IPS DF 4.7 (cell line): ENCODE measurements around the gene XYLB.

Source experiments
- DNase-seq: peaks from one replicate; pipeline ENCODE4 v3.0.0-alpha.2; 2013; ENCODE audit warnings: low spot score; ENCODE audit errors: extremely low read depth

XYLB gene

DNA sequence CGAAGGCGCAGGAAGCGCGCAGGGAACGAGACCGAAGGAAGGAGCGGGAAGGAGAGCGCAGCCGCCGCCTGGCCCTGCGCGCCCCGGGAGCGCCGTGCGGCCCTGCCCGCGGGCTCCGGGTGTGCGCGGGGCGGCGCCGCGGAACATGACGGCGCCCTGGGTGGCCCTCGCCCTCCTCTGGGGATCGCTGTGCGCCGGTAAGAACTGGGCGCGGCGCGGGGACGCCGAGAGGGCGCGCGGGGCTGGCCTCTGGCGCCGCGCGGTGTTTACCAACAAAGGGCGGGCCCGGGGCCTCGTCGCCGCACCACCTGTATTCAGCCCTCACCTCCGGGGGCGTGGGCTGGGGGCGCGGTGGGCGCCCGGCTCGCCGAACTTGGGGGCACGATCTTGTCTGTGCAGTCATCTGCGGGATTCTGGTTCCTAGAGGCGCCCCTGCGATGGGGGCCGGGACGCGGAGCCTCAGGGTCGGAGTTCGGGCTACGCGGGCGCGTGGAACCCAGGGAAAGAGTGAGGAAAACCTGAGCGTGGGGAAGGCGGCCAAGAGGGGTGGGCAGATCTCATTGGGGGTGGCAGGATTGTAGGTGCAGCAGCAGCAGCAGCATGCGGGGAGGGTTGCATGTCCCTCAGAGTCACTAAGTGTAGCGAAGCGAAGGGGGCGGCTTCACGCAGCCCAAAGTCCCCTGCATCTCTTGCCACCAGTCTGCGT lies 107.7 kb downstream of the XYLB start:
- DNase-seq, result no peak

DNA sequence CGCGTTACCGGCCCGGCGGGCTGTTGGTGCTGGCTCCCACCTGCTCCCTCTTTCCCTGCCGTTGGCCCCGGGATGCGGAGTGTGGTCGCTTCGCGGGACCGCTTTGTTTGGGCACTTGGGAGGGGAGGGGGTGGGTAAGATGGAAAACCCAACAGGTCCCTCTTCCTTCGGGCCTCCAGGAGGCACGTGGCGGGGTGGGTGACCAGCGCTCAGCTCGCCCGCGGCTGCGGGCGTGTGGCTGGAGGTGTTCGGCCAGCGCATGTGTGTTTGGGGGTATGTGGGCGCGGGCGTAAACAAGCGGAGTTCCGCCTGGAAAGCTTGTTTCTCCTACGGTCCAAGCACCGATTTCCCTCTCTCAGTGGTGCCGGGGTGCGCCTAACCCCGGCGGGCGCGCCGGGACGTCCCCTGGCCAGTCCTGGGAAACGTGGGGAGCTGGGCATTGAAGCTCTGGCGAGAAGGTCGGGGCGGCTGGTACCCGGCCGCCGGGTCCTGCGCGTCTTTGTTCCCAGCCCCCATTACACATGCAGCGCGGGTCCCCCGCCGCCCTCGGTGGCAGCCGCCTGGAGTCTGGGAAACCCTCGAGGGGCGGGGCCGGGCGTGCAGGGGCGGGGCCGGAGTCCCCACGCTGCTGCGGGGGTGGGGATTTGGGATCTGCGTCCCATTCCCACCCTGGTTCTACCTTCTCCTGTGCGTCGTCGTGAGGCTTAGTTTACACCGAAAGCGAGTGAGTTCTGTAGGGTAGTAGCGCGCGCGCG lies 108.5 kb downstream of the XYLB start:
- DNase-seq, result no peak

DNA sequence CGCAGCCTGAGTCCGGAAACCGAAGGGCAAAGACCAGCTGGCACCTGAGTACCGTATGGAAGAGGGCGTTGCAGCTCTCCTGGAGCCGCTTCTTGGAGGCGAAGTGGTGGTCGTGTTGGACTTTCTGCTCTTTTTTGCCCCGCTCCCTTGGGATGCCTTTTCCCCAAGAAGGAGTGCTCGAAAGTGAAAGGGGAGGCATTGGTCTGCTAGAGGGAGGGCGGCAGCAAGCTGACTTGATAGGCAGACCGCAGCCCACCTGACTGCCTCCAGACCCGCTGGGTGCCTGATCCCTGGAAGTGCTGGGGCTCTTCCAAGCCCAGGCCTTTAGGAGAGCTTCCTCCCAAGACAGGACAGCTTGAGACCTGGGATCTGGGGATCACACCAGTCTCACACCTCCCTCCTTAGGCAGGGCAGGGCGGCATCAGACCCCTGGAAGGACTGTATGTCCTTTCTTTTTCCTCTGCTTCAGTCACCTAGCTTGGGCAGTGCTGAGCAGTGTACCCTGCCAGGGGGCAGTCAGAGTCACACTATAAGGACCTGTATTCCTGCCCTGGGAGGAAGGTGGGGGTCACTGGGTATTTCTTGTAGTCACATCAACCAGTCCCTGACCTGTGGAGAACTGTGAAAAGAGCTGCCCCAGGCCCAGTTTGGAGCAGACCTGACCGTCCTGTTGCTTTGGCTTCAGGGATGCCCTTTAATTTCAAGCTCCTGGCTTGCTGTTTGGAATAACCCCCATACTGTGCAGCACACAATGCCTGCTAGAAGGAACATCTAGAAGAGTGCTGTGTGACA lies 109.2 kb downstream of the XYLB start:
- no peak for DNase-seq

DNA sequence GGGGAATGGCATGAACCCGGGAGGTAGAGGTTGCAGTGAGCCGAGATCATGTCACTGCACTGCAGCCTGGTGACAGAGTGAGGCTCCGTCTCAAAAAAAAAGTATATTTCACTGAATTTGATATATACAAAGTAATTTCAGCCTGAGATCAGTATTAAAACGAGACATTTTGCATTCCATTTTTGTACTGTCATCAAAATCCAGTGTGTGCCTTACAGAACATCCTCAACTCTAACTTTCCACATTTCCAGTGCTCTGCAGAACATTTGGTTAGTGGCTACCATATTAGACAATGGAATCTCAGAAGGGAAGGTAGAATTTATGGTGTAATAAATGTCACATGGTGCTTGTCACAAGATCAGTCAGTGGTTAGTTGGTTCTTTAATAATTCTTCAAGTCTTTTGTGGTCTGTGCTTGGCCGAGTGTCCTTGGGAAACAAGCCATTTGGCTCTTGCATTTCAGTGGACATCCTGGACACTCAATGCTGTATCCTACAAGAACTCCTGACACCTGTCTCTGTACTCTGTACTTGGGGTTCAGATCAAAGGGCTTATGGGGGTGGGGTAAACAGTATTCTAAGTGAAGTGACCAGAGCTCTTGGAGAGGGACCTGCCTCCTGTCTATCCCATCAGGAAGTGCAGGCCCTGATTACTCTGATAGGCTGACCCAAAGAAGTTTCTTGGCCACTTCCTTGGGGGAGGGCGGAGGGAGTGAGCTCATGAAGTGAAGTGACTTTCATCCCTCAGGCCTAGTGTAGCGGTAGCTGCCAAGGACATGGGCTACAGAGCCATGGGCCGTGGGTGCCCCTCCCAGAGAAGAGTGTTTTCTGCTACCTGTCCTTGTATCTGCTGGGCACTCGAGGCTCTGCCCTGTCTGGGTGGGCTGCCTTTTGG lies 110.8 kb downstream of the XYLB start:
- no peak for DNase-seq

DNA sequence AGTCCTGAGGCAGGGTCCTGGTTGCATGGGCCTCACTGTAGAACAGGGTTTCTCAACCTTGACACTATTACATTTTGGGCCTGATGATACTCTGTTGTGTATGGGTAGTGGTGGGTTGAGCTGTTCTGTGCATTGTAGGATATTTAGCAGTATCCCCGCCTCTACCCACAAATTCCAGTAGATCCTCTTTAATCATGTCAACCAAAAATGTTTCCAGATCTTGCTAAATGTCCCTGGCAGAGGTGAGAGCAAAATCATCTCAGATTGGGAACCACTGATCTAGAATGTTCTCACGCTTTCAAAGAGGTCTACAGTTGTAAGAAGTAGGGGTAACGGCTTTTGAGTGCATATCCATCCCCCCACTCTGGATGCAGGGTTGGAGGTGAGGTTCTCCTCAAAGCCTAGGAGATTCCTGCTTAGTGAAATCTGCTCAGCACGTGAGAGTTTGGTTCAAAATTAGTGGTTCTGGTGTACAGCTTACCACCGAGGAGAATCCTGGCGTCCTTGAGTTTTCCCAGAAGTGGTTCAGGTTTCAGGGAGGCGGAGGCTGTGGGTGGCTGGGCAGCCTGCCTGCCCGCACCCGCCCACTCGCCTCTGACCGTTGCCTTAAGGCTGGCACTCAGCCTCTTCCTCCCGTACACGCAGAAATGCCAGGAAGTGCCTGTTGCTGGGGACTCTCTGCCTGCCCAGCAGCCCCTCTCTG lies 112.4 kb downstream of the XYLB start:
- no peak for DNase-seq

DNA sequence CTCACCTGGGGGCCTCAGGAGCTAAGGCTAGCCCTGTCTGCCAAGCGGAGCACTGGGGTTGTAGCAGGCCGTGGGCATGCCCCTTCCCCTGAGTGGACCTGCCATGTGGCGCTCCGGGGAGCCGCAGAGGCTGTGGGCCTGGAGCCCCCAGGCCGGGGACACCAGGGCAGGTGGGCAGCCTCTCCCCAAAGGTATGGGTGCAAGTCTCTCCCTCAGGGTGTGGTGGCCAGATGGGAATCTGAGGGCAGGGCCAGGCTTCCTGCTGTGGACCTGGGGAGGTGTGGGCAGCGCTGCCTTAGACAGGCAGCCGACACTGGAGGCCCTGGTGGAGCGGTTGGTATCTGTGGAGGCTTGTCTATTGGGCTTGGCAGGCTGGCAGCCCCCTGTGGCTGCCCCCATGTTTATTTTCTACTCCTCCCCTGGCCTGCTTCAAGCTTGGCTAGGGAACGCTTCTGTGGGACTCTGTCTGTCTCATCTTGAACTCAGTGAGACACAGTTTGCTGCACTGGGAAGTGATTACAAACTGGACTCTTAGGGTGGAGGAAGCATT lies 113.0 kb downstream of the XYLB start:
- DNase-seq, result no peak

DNA sequence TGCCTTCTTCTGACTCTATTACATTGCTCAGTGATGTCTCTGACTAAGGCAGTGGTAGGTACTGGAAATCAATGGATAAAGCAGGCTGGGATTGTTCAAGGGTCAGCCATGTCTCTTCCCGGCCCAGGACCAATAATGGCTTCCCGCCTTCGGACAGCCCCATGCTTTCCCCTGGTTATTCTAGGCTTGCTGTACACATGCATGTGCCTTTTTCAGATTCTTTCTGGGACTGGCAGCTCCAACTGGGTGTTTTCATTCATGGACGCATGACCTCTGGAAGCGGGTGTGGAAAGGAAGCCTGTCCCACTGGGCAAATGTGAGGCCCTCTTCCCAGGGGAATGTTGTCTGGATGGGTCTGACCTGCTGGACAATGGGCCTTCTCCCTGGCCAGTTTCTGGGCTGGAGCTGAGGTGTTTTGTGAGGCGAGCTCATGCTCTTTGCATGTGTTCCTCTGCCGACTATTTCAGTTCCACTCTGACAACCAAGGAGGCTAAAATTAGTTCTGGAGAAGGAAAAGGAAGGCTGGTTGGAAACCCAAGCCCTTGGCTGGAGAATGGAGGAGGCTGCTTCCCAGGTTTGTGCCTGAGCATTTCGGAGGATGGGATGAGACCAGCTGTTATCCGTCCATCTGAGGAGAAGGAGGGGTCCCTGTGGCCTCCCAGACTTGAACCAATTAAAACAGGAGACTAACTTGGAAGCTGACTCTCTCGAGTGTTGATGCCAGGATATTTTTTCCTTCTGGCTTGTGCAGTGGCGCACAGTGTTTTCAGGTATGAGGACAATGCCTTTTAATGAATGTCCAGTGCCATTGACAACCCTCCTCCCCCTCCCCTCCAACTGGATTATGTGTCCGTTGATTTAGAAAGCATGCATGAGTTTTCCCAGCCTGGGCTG lies 114.0 kb downstream of the XYLB start:
- DNase-seq, result no peak
